NCI-H128 (cell line): ENCODE data around the gene NTNG1.

Source experiments
- DNase-seq: peaks from one replicate; lab custom pipeline; 2025; ENCODE audit not compliant: unreplicated experiment; lab: John Stamatoyannopoulos, UW

The NTNG1 gene

GRCh38 chr1:107389410-107390396 is 248.9 kb downstream of the NTNG1 start:
- no peak for DNase-seq

GRCh38 chr1:107394301-107394700 is 253.5 kb downstream of the NTNG1 start:
- DNase-seq, result no peak

- DNase-seq, result no peak
Observed at GRCh38 chr1:107401704-107402103, 260.9 kb downstream of the NTNG1 start.

GRCh38 chr1:107404756-107405155 is 263.9 kb downstream of the NTNG1 start:
- DNase-seq, result no peak

GRCh38 chr1:107405236-107405635 is 264.4 kb downstream of the NTNG1 start:
- no peak for DNase-seq

GRCh38 chr1:107407011-107407410 is 266.2 kb downstream of the NTNG1 start:
- DNase-seq, result no peak

- DNase-seq, result no peak
Observed at GRCh38 chr1:107413546-107413945, 272.7 kb downstream of the NTNG1 start.

- DNase-seq, result no peak
Observed at GRCh38 chr1:107413951-107414350, 273.1 kb downstream of the NTNG1 start.

GRCh38 chr1:107414550-107414949 is 273.7 kb downstream of the NTNG1 start:
- no peak for DNase-seq

GRCh38 chr1:107415241-107415640 is 274.4 kb downstream of the NTNG1 start:
- no peak for DNase-seq

GRCh38 chr1:107419003-107419402 is 278.2 kb downstream of the NTNG1 start:
- no peak for DNase-seq

GRCh38 chr1:107422901-107423300 is 282.1 kb downstream of the NTNG1 start:
- no peak for DNase-seq

- DNase-seq, result no peak
Observed at GRCh38 chr1:107430540-107431228, 289.8 kb downstream of the NTNG1 start.

- DNase-seq, result no peak
Observed at GRCh38 chr1:107432108-107432507, 291.3 kb downstream of the NTNG1 start.

- DNase-seq, result no peak
Observed at GRCh38 chr1:107433068-107433467, 292.2 kb downstream of the NTNG1 start.

GRCh38 chr1:107433635-107434360 is 293.0 kb downstream of the NTNG1 start:
- no peak for DNase-seq

GRCh38 chr1:107434361-107434693 is 293.5 kb downstream of the NTNG1 start:
- DNase-seq, result no peak

GRCh38 chr1:107436552-107437241 is 295.9 kb downstream of the NTNG1 start:
- DNase-seq, result no peak

GRCh38 chr1:107439567-107439966 is 298.7 kb downstream of the NTNG1 start:
- no peak for DNase-seq

GRCh38 chr1:107442551-107442950 is 301.7 kb downstream of the NTNG1 start:
- DNase-seq, result no peak

- DNase-seq, result no peak
Observed at GRCh38 chr1:107443027-107443426, 302.2 kb downstream of the NTNG1 start.
